Embryonic facial prominence (tissue), 1 donor: Measurements from ENCODE around the gene CTNNA2.
"Not testable (repeated sequence)": the region's sequence is repeated elsewhere in the genome, so short reads cannot be mapped to it uniquely, and the experiment has no call there.

Source experiments
- DNase-seq: peaks from one replicate; pipeline ENCODE4 v3.0.0-alpha.2; 2016; ENCODE audit errors: extremely low spot score

CTNNA2 gene

GRCh38 chr2:80146757-80147156 is 633.9 kb downstream of the CTNNA2 start:
- not testable (repeated sequence) for DNase-seq

- no peak for DNase-seq
Observed at GRCh38 chr2:80147690-80148089, 634.8 kb downstream of the CTNNA2 start.

- no peak for DNase-seq
Observed at GRCh38 chr2:80148906-80149305, 636.1 kb downstream of the CTNNA2 start.

GRCh38 chr2:80149991-80150390 is 637.1 kb downstream of the CTNNA2 start:
- no peak for DNase-seq

GRCh38 chr2:80151248-80151647 is 638.4 kb downstream of the CTNNA2 start:
- no peak for DNase-seq

- no peak for DNase-seq
Observed at GRCh38 chr2:80151651-80152050, 638.8 kb downstream of the CTNNA2 start.

- no peak for DNase-seq
Observed at GRCh38 chr2:80153151-80153550, 640.3 kb downstream of the CTNNA2 start.

- no peak for DNase-seq
Observed at GRCh38 chr2:80153768-80154167, 640.9 kb downstream of the CTNNA2 start.

GRCh38 chr2:80154231-80154915 is 641.5 kb downstream of the CTNNA2 start:
- DNase-seq: no peak

- DNase-seq: no peak
Observed at GRCh38 chr2:80164375-80164774, 651.5 kb downstream of the CTNNA2 start.

- DNase-seq: no peak
Observed at GRCh38 chr2:80166483-80167171, 653.8 kb downstream of the CTNNA2 start.

- no peak for DNase-seq
Observed at GRCh38 chr2:80167284-80167808, 654.5 kb downstream of the CTNNA2 start.

- no peak for DNase-seq
Observed at GRCh38 chr2:80168037-80168436, 655.2 kb downstream of the CTNNA2 start.

- no peak for DNase-seq
Observed at GRCh38 chr2:80168801-80169200, 656.0 kb downstream of the CTNNA2 start.

GRCh38 chr2:80169811-80170594 is 657.2 kb downstream of the CTNNA2 start:
- DNase-seq: no peak

- no peak for DNase-seq
Observed at GRCh38 chr2:80185091-80185490, 672.2 kb downstream of the CTNNA2 start.

GRCh38 chr2:80186262-80186661 is 673.4 kb downstream of the CTNNA2 start:
- DNase-seq: no peak

GRCh38 chr2:80187156-80187555 is 674.3 kb downstream of the CTNNA2 start:
- no peak for DNase-seq

- DNase-seq: no peak
Observed at GRCh38 chr2:80190166-80190565, 677.3 kb downstream of the CTNNA2 start.

- no peak for DNase-seq
Observed at GRCh38 chr2:80193566-80193965, 680.7 kb downstream of the CTNNA2 start.

- DNase-seq: no peak
Observed at GRCh38 chr2:80195034-80195433, 682.2 kb downstream of the CTNNA2 start.

GRCh38 chr2:80198042-80198441 is 685.2 kb downstream of the CTNNA2 start:
- no peak for DNase-seq
